ENCODE data around the gene LPAR3. TPM values are rescaled to one million over a fixed set of nuclear protein-coding genes. Genes with fewer than 3 reads are reported as not detected.

The LPAR3 gene
- total and polyA plus RNA-seq, 2 of the 4 experiments (the other 2 are of a cell fraction) = 0.09 to 0.18 TPM

DNA sequence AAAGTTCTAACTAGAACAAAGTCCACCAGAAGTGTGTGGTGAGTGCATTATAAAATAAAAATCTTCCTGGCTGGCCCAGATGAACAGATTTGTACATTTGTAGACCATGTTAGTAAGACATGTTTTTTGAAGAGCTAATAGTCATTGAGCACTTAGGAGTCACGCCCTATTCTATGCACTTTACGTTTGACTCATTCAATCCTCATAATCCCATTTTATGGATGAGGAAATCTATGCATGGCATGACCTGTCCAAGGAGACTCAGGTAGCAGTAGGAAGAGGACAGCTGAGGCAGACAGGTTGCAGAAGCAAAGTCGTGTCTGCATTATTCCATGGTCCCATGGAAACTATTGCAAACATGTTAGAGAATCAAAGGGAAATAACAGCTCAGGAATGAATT, 30.3 kb upstream of the LPAR3 start:
- CTCF ChIA-PET = interaction anchor here (1.2 kb wide), 1 partner anchor 13 kb away, joined by 3 read pairs; no protein-coding TSS in a partner anchor
- dilution Hi-C loops (cut with HindIII; ENCODE audit: low sequenced_read_pairs, unreplicated experiment) (no loop called here), in situ Hi-C loops (cut with MboI; ENCODE audit: low sequenced_read_pairs) (loop anchor here (10.0 kb wide), 1 partner anchor 789 kb away; no protein-coding TSS in a partner anchor)

More for the DNA sequence above, 30.3 kb upstream of the LPAR3 start:
- Histone ChIP-seq H3K4ac (ENCODE audit: low read depth, low read length) (no peak overlapping the region), H3K56ac (ENCODE audit: extremely low read depth, insufficient read depth, low read length) (no peak overlapping the region), H3K9me3 (ENCODE audit: control insufficient read depth, insufficient read depth, low read length) (no peaks in the 10 kb centered on the region), H3K9ac (ENCODE audit: low read depth, low read length) (no peak overlapping the region), H3K27me3 (ENCODE audit: control insufficient read depth, insufficient read depth, low read length) (peaks cover 28% of the 10 kb centered on the region), H3K4me1 (ENCODE audit: control insufficient read depth, insufficient read depth, low read length) (no peaks in the 10 kb centered on the region), H4K5ac (ENCODE audit: low read depth, low read length) (no peak overlapping the region), H3K14ac (replicated peaks; ENCODE audit: low read depth, low read length) (no peak overlapping the region), H3K18ac (ENCODE audit: low read depth, low read length) (no peak overlapping the region), H2BK15ac (ENCODE audit: low read depth, low read length) (no peak overlapping the region), H4K91ac (ENCODE audit: insufficient read depth, low read depth, low read length) (no peak overlapping the region), H4K20me1 (ENCODE audit: insufficient read depth, low read length) (no peaks in the 10 kb centered on the region), H2BK5ac (ENCODE audit: low read depth, low read length, poor library complexity, severe bottlenecking) (no peak overlapping the region), H3K4me3 (ENCODE audit: insufficient read depth, low read depth, low read length) (no peak overlapping the region), H3K9me1 (ENCODE audit: insufficient read depth, low read length) (no peaks in the 10 kb centered on the region; the same call in 1 of the 2 replicates), H2AK5ac (ENCODE audit: low read depth, low read length) (no peak overlapping the region), H3K23ac (ENCODE audit: low read depth, low read length) (no peak overlapping the region), H4K8ac (ENCODE audit: low read depth in 2 of 2, low read length in 2 of 2) (no peak overlapping the region), H2BK120ac (ENCODE audit: low read depth, low read length) (no peak overlapping the region), H3K36me3 (ENCODE audit: control insufficient read depth, insufficient read depth, low read length) (no peaks in the 10 kb centered on the region), H3K27ac (ENCODE audit: insufficient read depth, low read length) (no peak overlapping the region), H2BK20ac (ENCODE audit: low read depth, low read length) (no peak overlapping the region), H3K79me1 (ENCODE audit: low read depth in 1 of 2, low read length in 2 of 2) (no peaks in the 10 kb centered on the region), H3K4me2 (ENCODE audit: low read depth, low read length) (no peak overlapping the region), H2AK9ac (replicated peaks; ENCODE audit: low read depth, low read length, poor library complexity) (no peak overlapping the region), H2AFZ (replicated peaks; ENCODE audit: low read length, poor library complexity) (no peak overlapping the region)
- 60% methylated on average over 1 of the region's 3 CpGs; no CpG with 5 or more reads in 1 of the 2 experiments for WGBS, 2 experiments (ENCODE audit: extremely low coverage in 2 of 2, insufficient read length in 1 of 2)
- BruUV-seq (replicated peaks) = no TSS peak
- ATAC-seq (ENCODE audit: low read depth) = no peak
- no peak for TF ChIP-seq MXI1 (IDR thresholded peaks at IDR 0.05; ENCODE audit: borderline replicate concordance, low read depth, low read length)
- TF ChIP-seq, protein P1, sequence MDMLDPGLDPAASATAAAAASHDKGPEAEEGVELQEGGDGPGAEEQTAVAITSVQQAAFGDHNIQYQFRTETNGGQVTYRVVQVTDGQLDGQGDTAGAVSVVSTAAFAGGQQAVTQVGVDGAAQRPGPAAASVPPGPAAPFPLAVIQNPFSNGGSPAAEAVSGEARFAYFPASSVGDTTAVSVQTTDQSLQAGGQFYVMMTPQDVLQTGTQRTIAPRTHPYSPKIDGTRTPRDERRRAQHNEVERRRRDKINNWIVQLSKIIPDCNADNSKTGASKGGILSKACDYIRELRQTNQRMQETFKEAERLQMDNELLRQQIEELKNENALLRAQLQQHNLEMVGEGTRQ (IDR thresholded peaks at IDR 0.05; ENCODE audit: low read depth, low read length) = no peak
- TF ChIP-seq CHD1 (IDR thresholded peaks at IDR 0.05; ENCODE audit: low read depth, low read length) = no peak
- no peak for TF ChIP-seq RAD21 (IDR thresholded peaks at IDR 0.05; ENCODE audit: low read length)
- TF ChIP-seq BHLHE40 (IDR thresholded peaks at IDR 0.05; ENCODE audit: low read depth, low read length) = no peak
- no peak for TF ChIP-seq NFE2L2 (IDR thresholded peaks at IDR 0.05; ENCODE audit: low read depth, low read length)
- TF ChIP-seq SMC3 (IDR thresholded peaks at IDR 0.05; ENCODE audit: low read depth, low read length) = no peak
- TF ChIP-seq RCOR1 (IDR thresholded peaks at IDR 0.05; ENCODE audit: insufficient replicate concordance, low read length) = no peak
- TF ChIP-seq RFX5 (IDR thresholded peaks at IDR 0.05; ENCODE audit: low read depth, low read length) = no peak
- TF ChIP-seq, protein P2, sequence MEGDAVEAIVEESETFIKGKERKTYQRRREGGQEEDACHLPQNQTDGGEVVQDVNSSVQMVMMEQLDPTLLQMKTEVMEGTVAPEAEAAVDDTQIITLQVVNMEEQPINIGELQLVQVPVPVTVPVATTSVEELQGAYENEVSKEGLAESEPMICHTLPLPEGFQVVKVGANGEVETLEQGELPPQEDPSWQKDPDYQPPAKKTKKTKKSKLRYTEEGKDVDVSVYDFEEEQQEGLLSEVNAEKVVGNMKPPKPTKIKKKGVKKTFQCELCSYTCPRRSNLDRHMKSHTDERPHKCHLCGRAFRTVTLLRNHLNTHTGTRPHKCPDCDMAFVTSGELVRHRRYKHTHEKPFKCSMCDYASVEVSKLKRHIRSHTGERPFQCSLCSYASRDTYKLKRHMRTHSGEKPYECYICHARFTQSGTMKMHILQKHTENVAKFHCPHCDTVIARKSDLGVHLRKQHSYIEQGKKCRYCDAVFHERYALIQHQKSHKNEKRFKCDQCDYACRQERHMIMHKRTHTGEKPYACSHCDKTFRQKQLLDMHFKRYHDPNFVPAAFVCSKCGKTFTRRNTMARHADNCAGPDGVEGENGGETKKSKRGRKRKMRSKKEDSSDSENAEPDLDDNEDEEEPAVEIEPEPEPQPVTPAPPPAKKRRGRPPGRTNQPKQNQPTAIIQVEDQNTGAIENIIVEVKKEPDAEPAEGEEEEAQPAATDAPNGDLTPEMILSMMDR (conservative IDR thresholded peaks at IDR 0.05; ENCODE audit: low read depth, low read length) = no peak
- intact Hi-C loops (cut with micrococcal nuclease) = no loop called here
- POLR2A ChIA-PET (ENCODE audit: unreplicated experiment) = no interaction called here
- no peak for DNase-seq

Data from IMR-90 (cell line).